Measurements from ENCODE around the gene PPP1R12A. TPM values are rescaled to one million over a fixed set of nuclear protein-coding genes. Genes with fewer than 3 reads are reported as not detected.

Gene PPP1R12A
- polyA plus RNA-seq, 1 experiment = 52.4 TPM

DNA sequence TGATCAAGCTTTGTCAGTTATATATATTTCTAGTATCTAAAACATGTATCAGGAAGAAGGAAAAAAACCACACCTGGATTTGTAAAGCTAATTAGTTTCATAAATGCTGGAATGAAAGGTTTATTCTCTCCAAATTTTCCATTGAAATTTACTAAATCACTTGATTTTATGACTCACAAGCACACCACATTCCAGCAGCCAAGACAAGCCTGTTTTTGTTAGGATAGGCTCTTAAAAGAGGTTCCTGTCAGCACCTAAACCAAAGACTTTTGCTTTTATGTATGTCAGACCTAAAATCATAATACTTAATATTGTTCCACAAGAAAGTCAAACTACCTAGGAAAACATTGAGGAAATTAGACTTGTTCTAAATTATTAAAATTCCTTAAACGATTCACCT, 158.8 kb downstream of the PPP1R12A start:
- no peak for DNase-seq (ENCODE audit: low read depth)
- no peak overlapping the region for H3K4me3 ChIP-seq (ENCODE audit: low read depth, low read length)
- no peak for TF ChIP-seq CTCF (IDR thresholded peaks at IDR 0.05; ENCODE audit: insufficient read depth, low read depth, low read length)
- H3K27me3 ChIP-seq (ENCODE audit: control insufficient read depth, insufficient read depth, low read length) = no peaks in the 10 kb centered on the region
- ChIA-PET POLR2A (interaction anchor here (0.6 kb wide), 1 partner anchor 411 kb away, joined by 3 read pairs; no protein-coding TSS in a partner anchor), CTCF (no interaction called here)
- no peaks in the 10 kb centered on the region; the same call in 1 of the 2 replicates for H3K36me3 ChIP-seq (ENCODE audit: control insufficient read depth, insufficient read depth, low read length)

- ChIA-PET POLR2A (no interaction called here), CTCF (no interaction called here)
- DNase-seq (ENCODE audit: low read depth) = no peak
Measured at GRCh38 chr12:79775355-79776027, 159.4 kb downstream of the PPP1R12A start.

DNA sequence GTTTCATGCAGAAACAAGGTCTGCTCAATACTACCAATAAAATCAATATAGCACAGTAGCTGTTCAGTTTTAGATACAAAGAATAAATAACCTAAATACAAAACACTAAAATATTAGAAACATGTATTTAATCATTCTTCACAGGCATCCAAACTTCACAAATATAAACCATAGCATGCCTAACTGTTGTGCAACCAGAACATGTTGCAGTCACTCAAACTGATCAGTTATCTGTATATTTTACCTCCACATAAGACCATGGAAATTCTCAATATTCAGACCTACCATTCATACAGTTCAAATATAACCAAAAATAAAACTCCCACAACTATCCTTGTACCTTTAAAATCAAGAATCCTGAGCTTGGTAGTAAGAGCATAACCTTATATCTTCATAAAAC, 161.0 kb downstream of the PPP1R12A start:
- no peak for TF ChIP-seq CTCF (IDR thresholded peaks at IDR 0.05; ENCODE audit: insufficient read depth, low read depth, low read length)
- Histone ChIP-seq H3K36me3 (ENCODE audit: control insufficient read depth, insufficient read depth, low read length) (no peaks in the 10 kb centered on the region), H3K27me3 (ENCODE audit: control insufficient read depth, insufficient read depth, low read length) (no peaks in the 10 kb centered on the region), H3K4me3 (ENCODE audit: low read depth, low read length) (no peak overlapping the region)
- POLR2A ChIA-PET = no interaction called here
- CTCF ChIA-PET = no interaction called here
- DNase-seq (ENCODE audit: low read depth) = no peak

More at GRCh38 chr12:79775355-79776027, 159.4 kb downstream of the PPP1R12A start:
- H3K27me3 ChIP-seq (ENCODE audit: control insufficient read depth, insufficient read depth, low read length) = no peaks in the 10 kb centered on the region
- no peak for TF ChIP-seq CTCF (IDR thresholded peaks at IDR 0.05; ENCODE audit: insufficient read depth, low read depth, low read length)
- H3K36me3 ChIP-seq (ENCODE audit: control insufficient read depth, insufficient read depth, low read length) = no peaks in the 10 kb centered on the region; the same call in 1 of the 2 replicates
- H3K4me3 ChIP-seq (ENCODE audit: low read depth, low read length) = no peak overlapping the region

DNA sequence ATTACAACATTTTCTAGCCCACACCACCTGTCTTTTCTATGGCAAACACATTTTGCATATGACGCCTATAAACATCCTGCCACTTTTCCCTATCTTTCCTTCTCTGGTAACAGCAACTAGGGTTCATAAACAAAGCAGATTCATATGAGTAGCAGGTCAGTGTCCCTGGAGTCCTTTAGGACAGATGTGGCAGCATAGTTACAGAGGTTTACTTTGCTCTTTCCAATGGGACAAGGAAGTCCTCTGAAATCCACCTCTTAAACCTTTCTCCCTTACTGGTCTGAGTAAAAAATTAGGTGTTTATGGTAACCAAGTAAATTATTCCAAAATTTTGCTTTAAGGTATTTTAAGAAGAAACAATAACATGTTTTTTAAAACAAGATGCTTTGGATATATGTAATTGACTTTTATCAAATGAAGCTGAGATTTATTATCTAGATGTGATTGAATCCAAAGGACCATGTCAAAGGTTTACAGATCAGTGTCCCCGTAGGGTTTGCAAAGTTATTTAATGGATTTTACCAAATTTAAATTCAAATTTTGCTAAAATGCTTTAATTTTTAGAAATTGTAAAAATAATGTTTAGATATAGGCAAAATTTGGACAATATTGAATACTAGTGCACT, 164.9 kb downstream of the PPP1R12A start:
- ChIA-PET CTCF (no interaction called here), POLR2A (no interaction called here)
- Histone ChIP-seq H3K36me3 (ENCODE audit: control insufficient read depth, insufficient read depth, low read length) (no peaks in the 10 kb centered on the region), H3K27me3 (ENCODE audit: control insufficient read depth, insufficient read depth, low read length) (no peaks in the 10 kb centered on the region), H3K4me3 (ENCODE audit: low read depth, low read length) (no peak overlapping the region)
- no peak for TF ChIP-seq CTCF (IDR thresholded peaks at IDR 0.05; ENCODE audit: insufficient read depth, low read depth, low read length)
- DNase-seq (ENCODE audit: low read depth) = no peak

GRCh38 chr12:79769189-79769859, 165.6 kb downstream of the PPP1R12A start:
- ChIA-PET CTCF (no interaction called here), POLR2A (no interaction called here)
- no peak for TF ChIP-seq CTCF (IDR thresholded peaks at IDR 0.05; ENCODE audit: insufficient read depth, low read depth, low read length)
- DNase-seq (ENCODE audit: low read depth) = no peak
- Histone ChIP-seq H3K4me3 (ENCODE audit: low read depth, low read length) (no peak overlapping the region), H3K36me3 (ENCODE audit: control insufficient read depth, insufficient read depth, low read length) (no peaks in the 10 kb centered on the region), H3K27me3 (ENCODE audit: control insufficient read depth, insufficient read depth, low read length) (no peaks in the 10 kb centered on the region)
